Stimulated activated CD4-positive, alpha-beta T cell treated with anti-CD3 and anti-CD28 coated beads, Interleukin-1b, Interleukin-23, amount 100 ng/mL, for 1 hour (primary cell): ENCODE results near the gene C15orf40.
"Not testable (repeated sequence)": the region's sequence is repeated elsewhere in the genome, so short reads cannot be mapped to it uniquely, and the experiment has no call there.

Experiments used
- DNase-seq, 2 donors: peaks; one replicate each; pipeline ENCODE4 v3.0.0-alpha.2; 2020; ENCODE audit warnings: low read depth in 2 of 2

C15orf40 gene

GRCh38 chr15:82951472-82952157 lies 59.8 kb downstream of the C15orf40 start:
- no peak for DNase-seq

GRCh38 chr15:82950746-82951370 lies 60.6 kb downstream of the C15orf40 start:
- DNase-seq, result no peak

- no peak for DNase-seq
Measured at GRCh38 chr15:82950295-82950694, 61.1 kb downstream of the C15orf40 start.

GRCh38 chr15:82946155-82946701 lies 65.2 kb downstream of the C15orf40 start:
- DNase-seq, result no peak

GRCh38 chr15:82945326-82945725 lies 66.1 kb downstream of the C15orf40 start:
- DNase-seq, result no peak

- DNase-seq, result no peak
Measured at GRCh38 chr15:82944821-82945220, 66.6 kb downstream of the C15orf40 start.

GRCh38 chr15:82944056-82944455 lies 67.4 kb downstream of the C15orf40 start:
- DNase-seq, result no peak

- no peak for DNase-seq
Measured at GRCh38 chr15:82943176-82943575, 68.3 kb downstream of the C15orf40 start.

GRCh38 chr15:82942691-82943090 lies 68.7 kb downstream of the C15orf40 start:
- no peak for DNase-seq

- not testable (repeated sequence) for DNase-seq
Measured at GRCh38 chr15:82939678-82940077, 71.8 kb downstream of the C15orf40 start.
